HL-60 (cell line): Measurements from ENCODE around the gene FOXP1.

Source experiments
- DNase-seq, 2 experiments: peaks; one replicate each; pipeline ENCODE4 v3.0.0-alpha.2; 2010 to 2020; ENCODE audit warnings: low read depth in 1 of 2, low spot score in 1 of 2
- H3K27ac ChIP-seq: fragments of 250-450 bp; sonication (Bioruptor Pico); replicated peaks from 2 replicates; pipeline ENCODE4 v1.5.1; 2020; ENCODE audit warnings: mild to moderate bottlenecking, moderate library complexity
- H3K27me3 ChIP-seq: fragments of 250-450 bp; sonication (Bioruptor Pico); 2 replicates; pipeline ENCODE4 v1.5.1; 2021; ENCODE audit warnings: mild to moderate bottlenecking, moderate library complexity; ENCODE audit not compliant: insufficient read depth, poor library complexity, severe bottlenecking
- H3K4me3 ChIP-seq: replicated peaks from 2 replicates; pipeline ENCODE4 v1.5.1; 2011; ENCODE audit warnings: mild to moderate bottlenecking, control low read depth, low read length; ENCODE audit not compliant: insufficient read depth
- CTCF ChIP-seq: IDR thresholded peaks from one replicate; pipeline ENCODE4 v1.5.1; 2011; ENCODE audit warnings: low read length, control low read depth, inconsistent platforms; ENCODE audit not compliant: insufficient read depth
- GABPA ChIP-seq: IDR thresholded peaks from 2 replicates; pipeline ENCODE4 v1.6.1; 2012; ENCODE audit warnings: low read depth
- POLR2AphosphoS5 ChIP-seq: IDR thresholded peaks from 2 replicates; pipeline ENCODE4 v1.6.1; 2012; ENCODE audit warnings: low read depth
- REST ChIP-seq: IDR thresholded peaks from 2 replicates; pipeline ENCODE4 v1.6.1; 2012; ENCODE audit warnings: low read depth; ENCODE audit not compliant: insufficient replicate concordance
- SPI1 ChIP-seq: IDR thresholded peaks from 2 replicates; pipeline ENCODE4 v1.6.1; 2012; ENCODE audit warnings: low read depth, mild to moderate bottlenecking, borderline replicate concordance

FOXP1 gene

GRCh38 chr3:71099997-71100719, 483.4 kb downstream of the FOXP1 start:
- no peaks in the 10 kb centered on the region for H3K27me3 ChIP-seq
- TF ChIP-seq REST (no peak), CTCF (no peak), GABPA (no peak), POLR2AphosphoS5 (no peak), SPI1 (no peak)
- H3K4me3 ChIP-seq: no peak overlapping the region
- no peak overlapping the region for H3K27ac ChIP-seq
- no peak for DNase-seq

DNA sequence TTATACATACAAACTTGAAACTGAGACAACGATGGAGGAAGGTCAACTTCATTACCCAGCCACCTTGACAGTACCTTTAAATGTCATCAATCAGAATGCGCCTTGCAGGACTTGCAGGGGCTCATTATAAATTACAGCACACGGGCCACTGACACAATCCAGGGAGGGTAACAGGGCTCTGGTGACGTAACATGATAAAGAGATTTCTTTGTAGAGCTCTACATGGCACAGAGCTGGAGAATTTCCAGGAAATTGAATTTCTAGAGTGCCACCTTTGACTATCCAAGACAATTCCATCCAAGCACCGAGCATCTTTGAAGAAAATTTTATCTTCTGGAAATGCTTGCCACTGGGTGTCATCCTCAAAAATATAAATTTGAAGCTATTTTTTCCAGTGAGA, 486.0 kb downstream of the FOXP1 start:
- TF ChIP-seq SPI1 (no peak), GABPA (no peak), REST (no peak), POLR2AphosphoS5 (no peak), CTCF (no peak)
- Histone ChIP-seq H3K27me3 (no peaks in the 10 kb centered on the region), H3K4me3 (no peak overlapping the region), H3K27ac (no peak overlapping the region)
- no peak for DNase-seq

DNA sequence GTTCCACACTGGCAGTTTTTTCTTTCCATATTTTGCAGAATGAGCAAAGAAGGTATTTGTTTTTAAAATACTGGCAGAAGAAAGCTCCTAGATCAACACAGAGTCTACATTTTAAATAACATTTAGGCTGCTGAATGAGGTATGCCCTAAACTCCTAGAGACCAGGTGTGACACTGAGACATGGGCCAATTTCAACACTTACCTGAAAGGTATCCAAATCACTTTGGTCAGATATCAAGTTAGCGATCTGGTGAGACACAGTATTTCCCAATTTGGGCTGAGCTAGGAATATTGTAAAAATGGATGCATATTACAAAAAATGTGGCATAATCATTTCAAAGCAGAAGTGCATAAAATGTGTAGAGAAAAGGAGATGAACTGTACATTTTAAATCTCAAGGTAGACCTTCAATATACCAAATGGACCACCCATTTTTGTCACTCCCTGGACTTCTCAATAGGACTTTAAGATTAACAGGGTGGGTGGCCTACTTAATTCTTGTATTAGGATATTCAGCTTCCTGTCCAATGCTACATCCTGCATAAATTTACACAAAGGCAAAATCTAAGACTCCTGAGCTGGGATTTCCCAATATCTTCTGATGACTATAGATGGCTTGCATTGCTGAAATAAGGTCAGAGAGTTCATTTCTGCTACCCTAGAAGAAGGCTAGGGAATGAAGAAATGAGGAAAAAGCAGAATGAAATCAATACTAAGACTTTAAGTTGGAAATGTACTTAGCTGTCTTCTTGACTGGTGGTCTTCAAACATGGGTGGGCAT, 487.8 kb downstream of the FOXP1 start:
- no peak for DNase-seq
- TF ChIP-seq GABPA (no peak), CTCF (no peak), REST (no peak), POLR2AphosphoS5 (no peak), SPI1 (no peak)
- no peak overlapping the region for H3K27ac ChIP-seq

More for the DNA sequence above, 487.8 kb downstream of the FOXP1 start:
- Histone ChIP-seq H3K4me3 (no peak overlapping the region), H3K27me3 (no peaks in the 10 kb centered on the region)
